Sigmoid colon (tissue), 3 donors: ENCODE data around the gene TSACC.

Experiments used
- CTCF ChIP-seq, 4 experiments: fragments of 450-650 bp in 3 of 4; fragments of 200-600 bp in 1 of 4; IDR thresholded peaks; one replicate each; pipeline ENCODE4 v1.5.1; 2016 to 2019; ENCODE audit warnings: antibody characterized with exemption in 4 of 4, mild to moderate bottlenecking in 3 of 4, moderate library complexity in 2 of 4
- POLR2A ChIP-seq, 2 donors: fragments of 450-650 bp; IDR thresholded peaks; one replicate each; pipeline ENCODE4 v1.6.1; 2016; ENCODE audit warnings: antibody characterized with exemption in 2 of 2, mild to moderate bottlenecking in 2 of 2, moderate library complexity in 2 of 2

GRCh38 chr1:156367383-156368156 lies 29.2 kb downstream of the TSACC start:
- no peak for TF ChIP-seq CTCF (IDR thresholded peaks at IDR 0.05)
- no peak for TF ChIP-seq POLR2A (IDR thresholded peaks at IDR 0.05)
